Gastroesophageal sphincter (tissue), 4 donors: ENCODE measurements around the gene GADL1. TPM values are rescaled to one million over a fixed set of nuclear protein-coding genes. Genes with fewer than 3 reads are reported as not detected.

ENCODE experiments used
- ATAC-seq: fragments of 150-250 bp; one replicate; pipeline ENCODE4 v1.9.1; 2016; ENCODE audit warnings: mild to moderate bottlenecking, moderate library complexity
- H3K27ac ChIP-seq, 4 donors: fragments of 200-600 bp; sonication (generic) in 3 of 4; 1 replicate in 3 of 4; 2 replicates in 1 of 4; pipeline ENCODE4 v1.5.1; 2016 to 2019
- H3K27me3 ChIP-seq: fragments of 200-600 bp; sonication (generic); one replicate; pipeline ENCODE4 v1.5.1; 2019
- H3K36me3 ChIP-seq, 2 donors: fragments of 200-600 bp; sonication (generic); one replicate each; pipeline ENCODE4 v1.5.1; 2019; ENCODE audit warnings: control low read depth in 1 of 2
- H3K4me1 ChIP-seq, 3 donors: fragments of 200-600 bp; sonication (generic); 1 replicate in 2 of 3; 2 replicates in 1 of 3; pipeline ENCODE4 v1.5.1; 2016 to 2019; ENCODE audit warnings: control low read depth in 2 of 3
- H3K4me3 ChIP-seq, 2 donors: fragments of 200-600 bp; sonication (generic); one replicate each; pipeline ENCODE4 v1.5.1; 2019; ENCODE audit warnings: mild to moderate bottlenecking in 1 of 2, moderate library complexity in 1 of 2
- H3K9me3 ChIP-seq, 3 donors: fragments of 200-600 bp; sonication (generic); one replicate each; pipeline ENCODE4 v1.5.1; 2017 to 2019; ENCODE audit warnings: control low read depth in 2 of 3
- CTCF ChIP-seq, 4 experiments: fragments of 200-600 bp in 2 of 4; fragments of 450-650 bp in 2 of 4; sonication (generic) in 1 of 4; IDR thresholded peaks; one replicate each; pipeline ENCODE4 v1.5.1; 2017 to 2019; ENCODE audit warnings: antibody characterized with exemption in 4 of 4, mild to moderate bottlenecking in 2 of 4, moderate library complexity in 2 of 4
- EP300 ChIP-seq: sonication (generic); formaldehyde crosslinking; IDR thresholded peaks from one replicate; pipeline ENCODE4 v1.6.1; 2017; ENCODE audit warnings: antibody characterized with exemption, mild to moderate bottlenecking
- POLR2A ChIP-seq, 2 donors: fragments of 450-650 bp; IDR thresholded peaks; one replicate each; pipeline ENCODE4 v1.6.1; 2017; ENCODE audit warnings: antibody characterized with exemption in 2 of 2, mild to moderate bottlenecking in 2 of 2, moderate library complexity in 1 of 2
- POLR2AphosphoS5 ChIP-seq: sonication (generic); formaldehyde crosslinking; IDR thresholded peaks from one replicate; pipeline ENCODE4 v1.6.1; 2017; ENCODE audit warnings: antibody characterized with exemption
- WGBS, 2 donors: methylation state at CpG; one replicate each; pipeline ENCODE4 v1.1.5; 2018; ENCODE audit warnings: low coverage in 1 of 2; 5-methylcytosine and 5-hydroxymethylcytosine counted together
- total RNA-seq, 4 donors: library from RNA; depleted of rRNA; stranded (reverse); fragments of >200 nt; gene quantifications; one replicate each; pipeline ENCODE4 v1.1.0, GENCODE V29; 2016

Gene GADL1
- total RNA-seq, 4 donors from 2014 or later = 2.2 to 20.9 (median 3.9) TPM

DNA sequence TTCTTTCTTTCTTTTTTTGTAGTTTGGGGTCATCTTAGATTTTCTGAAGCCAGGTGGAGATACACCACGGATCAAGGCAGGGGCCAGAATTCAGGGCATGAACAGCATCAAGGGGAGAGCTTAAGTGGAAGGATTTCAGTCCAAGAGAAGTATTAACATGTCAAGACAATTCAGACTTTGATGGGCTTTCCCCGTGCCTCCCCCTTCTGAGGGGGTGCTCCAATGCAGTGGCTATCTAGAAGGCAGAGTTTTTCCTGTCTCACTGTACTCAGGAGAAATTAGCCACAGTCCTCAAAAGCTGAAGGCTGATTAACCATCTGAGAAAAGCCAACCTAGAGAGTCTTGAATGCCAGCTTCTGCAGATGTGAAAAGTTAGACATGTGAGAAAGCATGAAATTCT is 160.8 kb downstream of the GADL1 start:
- H3K4me1 ChIP-seq = no peaks in the 10 kb centered on the region
- H3K36me3 ChIP-seq = no peaks in the 10 kb centered on the region
- ATAC-seq = no peak
- WGBS, 2 donors = 60 to 100% methylated on average over 1 of the region's 2 CpGs
- no peaks in the 10 kb centered on the region for H3K9me3 ChIP-seq
- no peak overlapping the region for H3K27ac ChIP-seq
- TF ChIP-seq POLR2A (IDR thresholded peaks at IDR 0.05) (no peak), CTCF (IDR thresholded peaks at IDR 0.05) (no peak)
- H3K27me3 ChIP-seq = no peaks in the 10 kb centered on the region
- H3K4me3 ChIP-seq = no peak overlapping the region

- Histone ChIP-seq H3K9me3 (no peaks in the 10 kb centered on the region), H3K4me1 (no peaks in the 10 kb centered on the region), H3K27me3 (no peaks in the 10 kb centered on the region), H3K4me3 (no peak overlapping the region), H3K27ac (no peak overlapping the region), H3K36me3 (no peaks in the 10 kb centered on the region)
- TF ChIP-seq CTCF (IDR thresholded peaks at IDR 0.05) = no peak
- no peak for TF ChIP-seq POLR2AphosphoS5
- TF ChIP-seq POLR2A (IDR thresholded peaks at IDR 0.05) = no peak
- ATAC-seq = no peak
- WGBS, 2 donors = 62% methylated on average over 1 of the region's 1 CpG; no CpG with 5 or more reads in 1 of the 2 donors
Observed at GRCh38 chr3:30733209-30733608, 161.3 kb downstream of the GADL1 start.

DNA sequence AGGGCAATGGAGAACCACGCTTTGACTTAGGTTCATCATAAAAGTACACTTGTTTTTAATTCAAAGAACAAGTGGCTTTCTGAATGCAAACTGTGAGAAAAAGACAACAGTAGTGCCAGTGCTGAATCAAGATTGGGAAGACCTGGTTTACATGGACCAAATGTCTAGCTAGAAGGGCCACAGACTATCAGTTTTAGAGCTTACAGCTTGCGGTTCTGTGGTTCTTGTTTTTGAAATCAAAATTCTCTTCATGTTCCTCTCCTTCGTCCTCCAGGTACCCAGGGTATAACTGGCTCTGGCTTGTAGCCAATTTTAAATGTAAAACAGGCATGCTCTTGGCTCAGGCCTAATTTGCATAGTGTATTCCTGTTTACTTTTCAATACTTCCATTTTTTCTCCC is 163.5 kb downstream of the GADL1 start:
- 83 to 92% methylated on average over 3 of the region's 3 CpGs for WGBS, 2 donors
- Histone ChIP-seq H3K4me1 (no peaks in the 10 kb centered on the region), H3K36me3 (peaks cover 0 to 3% of the 10 kb centered on the region in 2 donors), H3K27ac (no peak overlapping the region), H3K4me3 (no peak overlapping the region), H3K9me3 (no peaks in the 10 kb centered on the region), H3K27me3 (no peaks in the 10 kb centered on the region)
- no peak for ATAC-seq
- TF ChIP-seq POLR2AphosphoS5 = no peak
- no peak for TF ChIP-seq POLR2A (IDR thresholded peaks at IDR 0.05)
- no peak for TF ChIP-seq CTCF (IDR thresholded peaks at IDR 0.05)
- TF ChIP-seq EP300 = no peak

- Histone ChIP-seq H3K4me3 (no peak overlapping the region), H3K27me3 (no peaks in the 10 kb centered on the region), H3K36me3 (peaks cover 0 to 3% of the 10 kb centered on the region in 2 donors), H3K9me3 (no peaks in the 10 kb centered on the region), H3K4me1 (no peaks in the 10 kb centered on the region), H3K27ac (no peak overlapping the region)
- TF ChIP-seq CTCF (IDR thresholded peaks at IDR 0.05) (no peak), EP300 (no peak), POLR2A (IDR thresholded peaks at IDR 0.05) (no peak), POLR2AphosphoS5 (no peak)
- ATAC-seq = no peak
Observed at GRCh38 chr3:30729936-30730335, 164.5 kb downstream of the GADL1 start.

DNA sequence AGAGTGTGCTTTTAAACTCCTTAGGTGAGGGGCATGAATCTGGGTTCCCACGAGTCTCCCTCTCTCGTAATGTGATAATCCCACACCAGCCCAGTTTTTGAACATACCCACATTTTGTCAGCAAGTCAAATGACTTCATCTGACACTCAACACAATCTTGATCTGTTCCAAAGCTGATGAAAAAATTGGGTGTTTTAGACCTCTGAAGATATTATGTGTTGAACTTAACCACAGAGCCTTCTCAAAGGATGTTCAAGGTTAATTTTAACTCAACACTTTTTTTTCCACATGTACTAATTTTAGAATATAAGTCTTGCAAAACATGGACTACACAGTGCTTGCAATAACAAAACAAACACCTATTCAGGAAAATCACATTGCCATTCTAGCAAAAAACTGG is 164.9 kb downstream of the GADL1 start:
- H3K9me3 ChIP-seq = no peaks in the 10 kb centered on the region
- H3K27ac ChIP-seq = no peak overlapping the region
- H3K4me1 ChIP-seq = no peaks in the 10 kb centered on the region
- no peak for ATAC-seq
- WGBS, 2 donors = 79 to 96% methylated on average over 2 of the region's 2 CpGs
- peaks cover 0 to 3% of the 10 kb centered on the region in 2 donors for H3K36me3 ChIP-seq
- H3K27me3 ChIP-seq = no peaks in the 10 kb centered on the region
- no peak for TF ChIP-seq POLR2AphosphoS5
- TF ChIP-seq CTCF (IDR thresholded peaks at IDR 0.05) = no peak
- TF ChIP-seq POLR2A (IDR thresholded peaks at IDR 0.05) = no peak
- TF ChIP-seq EP300 = no peak
- no peak overlapping the region for H3K4me3 ChIP-seq
